ENCODE results near the gene CCM2L.

- TF ChIP-seq POLR2A (IDR thresholded peaks at IDR 0.05; ENCODE audit: low read depth, low read length) (no peak), POLR2AphosphoS5 (IDR thresholded peaks at IDR 0.05; ENCODE audit: low read depth, low read length) (no peak), TAF1 (IDR thresholded peaks at IDR 0.05; ENCODE audit: low read depth, low read length) (no peak), SPI1 (IDR thresholded peaks at IDR 0.05; ENCODE audit: low read depth, low read length) (no peak)
These were observed 49.0 kb downstream of the CCM2L start for GRCh38 chr20:32059189-32059588.
